OCI-LY1 (cell line): ENCODE results near the gene DYRK2.

Experiments used
- H2AFZ ChIP-seq: fragments of 200-600 bp; sonication (generic), shearing (Covaris generic); 2 replicates; pipeline ENCODE4 v1.6.0; 2014; ENCODE audit warnings: antibody characterized with exemption, mild to moderate bottlenecking, low read length
- H3F3A ChIP-seq: fragments of 200-600 bp; sonication (generic), shearing (Covaris generic); 2 replicates; pipeline ENCODE4 v1.6.0; 2014; ENCODE audit warnings: mild to moderate bottlenecking, antibody characterized with exemption, low read length, moderate library complexity; ENCODE audit not compliant: insufficient read depth
- H3K27ac ChIP-seq: fragments of 200-600 bp; sonication (generic); 2 replicates; pipeline ENCODE4 v1.5.1; 2014; ENCODE audit warnings: low read length, mixed run types, mild to moderate bottlenecking, low read depth; ENCODE audit not compliant: poor library complexity, severe bottlenecking
- H3K27me3 ChIP-seq: fragments of 200-600 bp; sonication (generic); 2 replicates; pipeline ENCODE4 v1.6.0; 2014; ENCODE audit warnings: antibody characterized with exemption, mild to moderate bottlenecking, low read length, moderate library complexity; ENCODE audit not compliant: insufficient read depth
- H3K36me3 ChIP-seq: fragments of 200-600 bp; sonication (generic); 2 replicates; pipeline ENCODE4 v1.6.1; 2014; ENCODE audit warnings: mild to moderate bottlenecking, antibody characterized with exemption, low read length, moderate library complexity, mixed read lengths; ENCODE audit not compliant: insufficient read depth
- H3K4me1 ChIP-seq: fragments of 200-600 bp; sonication (generic); 2 replicates; pipeline ENCODE4 v1.5.1; 2014; ENCODE audit warnings: mild to moderate bottlenecking, low read length, moderate library complexity; ENCODE audit not compliant: insufficient read depth, severe bottlenecking
- H3K4me2 ChIP-seq: fragments of 200-600 bp; sonication (generic), shearing (Covaris generic); 2 replicates; pipeline ENCODE4 v1.6.1; 2014; ENCODE audit warnings: low read length
- H3K4me3 ChIP-seq: fragments of 200-600 bp; sonication (generic); 2 replicates; pipeline ENCODE4 v1.5.1; 2014; ENCODE audit warnings: low read length, low read depth, mild to moderate bottlenecking, mixed read lengths; ENCODE audit not compliant: poor library complexity, severe bottlenecking
- H3K79me2 ChIP-seq: fragments of 200-600 bp; shearing (Covaris generic); 2 replicates; pipeline ENCODE4 v1.6.1; 2016; ENCODE audit warnings: mixed run types, low read length, mixed read lengths; ENCODE audit not compliant: insufficient read depth
- H3K9ac ChIP-seq: fragments of 200-600 bp; sonication (generic), shearing (Covaris generic); 2 replicates; pipeline ENCODE4 v1.6.1; 2014; ENCODE audit warnings: mild to moderate bottlenecking, low read length, mixed read lengths
- H3K9me2 ChIP-seq: fragments of 200-600 bp; sonication (generic), shearing (Covaris generic); 2 replicates; pipeline ENCODE4 v1.6.1; 2014; ENCODE audit warnings: low read depth, mild to moderate bottlenecking, low read length, mixed read lengths
- H3K9me3 ChIP-seq: fragments of 200-600 bp; shearing (Covaris generic); 2 replicates; pipeline ENCODE4 v1.6.1; 2014; ENCODE audit warnings: low read length, mixed read lengths
- H4K20me1 ChIP-seq: fragments of 200-600 bp; sonication (generic), shearing (Covaris generic); 2 replicates; pipeline ENCODE4 v1.6.0; 2016; ENCODE audit warnings: mild to moderate bottlenecking, low read length; ENCODE audit not compliant: insufficient read depth
- EZH2 ChIP-seq: fragments of 200-600 bp; sonication (generic), shearing (Covaris generic); IDR thresholded peaks from 2 replicates; pipeline ENCODE4 v1.8.0; 2017; ENCODE audit warnings: borderline replicate concordance, mixed run types, mild to moderate bottlenecking, antibody characterized with exemption, low read length, moderate library complexity, mixed read lengths
- TF ChIP-seq, protein P1 (sequence below): fragments of 200-600 bp; sonication (generic), shearing (Covaris generic); IDR thresholded peaks from 2 replicates; pipeline ENCODE4 v1.5.1; 2017; ENCODE audit warnings: mild to moderate bottlenecking, antibody characterized with exemption, low read length, moderate library complexity, mixed read lengths

DYRK2 gene

GRCh38 chr12:67690656-67691055 is 42.1 kb downstream of the DYRK2 start:
- Histone ChIP-seq H3F3A (no peaks in the 10 kb centered on the region), H3K27ac (no peak overlapping the region), H3K36me3 (no peaks in the 10 kb centered on the region), H4K20me1 (no peaks in the 10 kb centered on the region), H3K4me2 (no peak overlapping the region), H3K9me3 (no peaks in the 10 kb centered on the region), H3K4me1 (no peaks in the 10 kb centered on the region), H3K9me2 (no peaks in the 10 kb centered on the region), H3K4me3 (no peak overlapping the region), H3K27me3 (no peaks in the 10 kb centered on the region), H3K79me2 (no peaks in the 10 kb centered on the region), H3K9ac (no peak overlapping the region), H2AFZ (no peak overlapping the region)
- TF ChIP-seq, protein P1, sequence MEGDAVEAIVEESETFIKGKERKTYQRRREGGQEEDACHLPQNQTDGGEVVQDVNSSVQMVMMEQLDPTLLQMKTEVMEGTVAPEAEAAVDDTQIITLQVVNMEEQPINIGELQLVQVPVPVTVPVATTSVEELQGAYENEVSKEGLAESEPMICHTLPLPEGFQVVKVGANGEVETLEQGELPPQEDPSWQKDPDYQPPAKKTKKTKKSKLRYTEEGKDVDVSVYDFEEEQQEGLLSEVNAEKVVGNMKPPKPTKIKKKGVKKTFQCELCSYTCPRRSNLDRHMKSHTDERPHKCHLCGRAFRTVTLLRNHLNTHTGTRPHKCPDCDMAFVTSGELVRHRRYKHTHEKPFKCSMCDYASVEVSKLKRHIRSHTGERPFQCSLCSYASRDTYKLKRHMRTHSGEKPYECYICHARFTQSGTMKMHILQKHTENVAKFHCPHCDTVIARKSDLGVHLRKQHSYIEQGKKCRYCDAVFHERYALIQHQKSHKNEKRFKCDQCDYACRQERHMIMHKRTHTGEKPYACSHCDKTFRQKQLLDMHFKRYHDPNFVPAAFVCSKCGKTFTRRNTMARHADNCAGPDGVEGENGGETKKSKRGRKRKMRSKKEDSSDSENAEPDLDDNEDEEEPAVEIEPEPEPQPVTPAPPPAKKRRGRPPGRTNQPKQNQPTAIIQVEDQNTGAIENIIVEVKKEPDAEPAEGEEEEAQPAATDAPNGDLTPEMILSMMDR = no peak

GRCh38 chr12:67691220-67691619 is 42.7 kb downstream of the DYRK2 start:
- Histone ChIP-seq H3K36me3 (no peaks in the 10 kb centered on the region), H3K4me3 (no peak overlapping the region), H3K79me2 (no peaks in the 10 kb centered on the region), H3K4me1 (no peaks in the 10 kb centered on the region), H3K27ac (no peak overlapping the region), H2AFZ (no peak overlapping the region), H3K9me2 (no peaks in the 10 kb centered on the region), H3F3A (no peaks in the 10 kb centered on the region), H4K20me1 (no peaks in the 10 kb centered on the region), H3K27me3 (no peaks in the 10 kb centered on the region), H3K9me3 (no peaks in the 10 kb centered on the region), H3K4me2 (no peak overlapping the region), H3K9ac (no peak overlapping the region)
- no peak for TF ChIP-seq EZH2
- TF ChIP-seq, protein P1 = no peak

DNA sequence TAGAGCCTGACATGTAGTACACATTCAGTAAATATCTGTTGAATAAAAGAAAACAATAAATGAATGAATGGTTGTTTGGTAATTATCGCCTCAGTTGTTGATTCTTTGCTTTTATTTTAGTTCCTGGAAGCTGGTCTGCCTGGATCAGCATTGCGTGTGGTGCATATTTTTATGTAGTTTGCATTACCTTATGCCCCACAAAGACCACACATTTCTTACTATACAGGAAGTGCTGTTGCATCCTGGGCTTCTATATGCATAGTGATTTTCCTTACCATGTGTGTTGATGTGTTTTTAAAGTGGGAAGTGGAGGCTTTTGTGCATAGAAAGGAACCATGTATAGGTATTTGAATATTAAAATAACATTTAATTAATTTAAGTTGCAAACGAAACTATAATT is 43.6 kb downstream of the DYRK2 start:
- Histone ChIP-seq H3K4me1 (no peaks in the 10 kb centered on the region), H3K27ac (no peak overlapping the region), H3K9me2 (no peaks in the 10 kb centered on the region), H3K9me3 (no peaks in the 10 kb centered on the region), H4K20me1 (no peaks in the 10 kb centered on the region), H3K4me3 (no peak overlapping the region), H3K36me3 (no peaks in the 10 kb centered on the region), H2AFZ (no peak overlapping the region), H3F3A (no peaks in the 10 kb centered on the region), H3K27me3 (no peaks in the 10 kb centered on the region), H3K4me2 (no peak overlapping the region), H3K79me2 (no peaks in the 10 kb centered on the region), H3K9ac (no peak overlapping the region)
- TF ChIP-seq, protein P1 = no peak
- TF ChIP-seq EZH2 = no peak
